ENCODE data around the gene FLOT2. TPM values are rescaled to one million over a fixed set of nuclear protein-coding genes. Genes with fewer than 3 reads are reported as not detected.

The FLOT2 gene
- total RNA-seq, 1 experiment from 2014 or later = 118 TPM

- H3K27me3 ChIP-seq (ENCODE audit: insufficient read depth, low read depth) = no peaks in the 10 kb centered on the region
- TF ChIP-seq, protein P1, sequence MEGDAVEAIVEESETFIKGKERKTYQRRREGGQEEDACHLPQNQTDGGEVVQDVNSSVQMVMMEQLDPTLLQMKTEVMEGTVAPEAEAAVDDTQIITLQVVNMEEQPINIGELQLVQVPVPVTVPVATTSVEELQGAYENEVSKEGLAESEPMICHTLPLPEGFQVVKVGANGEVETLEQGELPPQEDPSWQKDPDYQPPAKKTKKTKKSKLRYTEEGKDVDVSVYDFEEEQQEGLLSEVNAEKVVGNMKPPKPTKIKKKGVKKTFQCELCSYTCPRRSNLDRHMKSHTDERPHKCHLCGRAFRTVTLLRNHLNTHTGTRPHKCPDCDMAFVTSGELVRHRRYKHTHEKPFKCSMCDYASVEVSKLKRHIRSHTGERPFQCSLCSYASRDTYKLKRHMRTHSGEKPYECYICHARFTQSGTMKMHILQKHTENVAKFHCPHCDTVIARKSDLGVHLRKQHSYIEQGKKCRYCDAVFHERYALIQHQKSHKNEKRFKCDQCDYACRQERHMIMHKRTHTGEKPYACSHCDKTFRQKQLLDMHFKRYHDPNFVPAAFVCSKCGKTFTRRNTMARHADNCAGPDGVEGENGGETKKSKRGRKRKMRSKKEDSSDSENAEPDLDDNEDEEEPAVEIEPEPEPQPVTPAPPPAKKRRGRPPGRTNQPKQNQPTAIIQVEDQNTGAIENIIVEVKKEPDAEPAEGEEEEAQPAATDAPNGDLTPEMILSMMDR (conservative IDR thresholded peaks at IDR 0.05) = no peak
- TF ChIP-seq EZH2 (IDR thresholded peaks at IDR 0.05; ENCODE audit: low read depth) = no peak
- intact Hi-C loops (cut with micrococcal nuclease; ENCODE audit: unreplicated experiment) = no loop called here
- H3K4me1 ChIP-seq (replicated peaks; ENCODE audit: insufficient read depth) = peaks cover 5% of the 10 kb centered on the region; the same call in 1 of the 2 replicates
- H2AFZ ChIP-seq = no peak overlapping the region
- BruUV-seq (replicated peaks) = no TSS peak
- peaks cover 15% of the 10 kb centered on the region for H3K79me2 ChIP-seq (ENCODE audit: low read depth)
- CTCF ChIA-PET = interaction anchor here (0.6 to 0.8 kb wide), 4 partner anchors 26 to 129 kb away, joined by 3 to 4 read pairs (median 3); no protein-coding TSS in a partner anchor
- H3K36me3 ChIP-seq (ENCODE audit: low read depth) = no peaks in the 10 kb centered on the region
- POLR2A ChIA-PET (ENCODE audit: unreplicated experiment) = interaction anchor here (0.6 to 0.7 kb wide), 3 partner anchors 42 to 139 kb away, joined by 6 to 12 read pairs (median 9); no protein-coding TSS in a partner anchor
- H3K27ac ChIP-seq = no peak overlapping the region
- H3K9me3 ChIP-seq (ENCODE audit: insufficient read depth, low read depth) = no peaks in the 10 kb centered on the region
- peak overlapping the region; percentile 65; the same call in 1 of the 2 replicates for H3K4me3 ChIP-seq
- DNase-seq = no peak
- peak overlapping the region; percentile 89 for H3K4me2 ChIP-seq
- no peaks in the 10 kb centered on the region for H4K20me1 ChIP-seq (ENCODE audit: insufficient read depth)
- no peaks in the 10 kb centered on the region; the same call in 1 of the 2 replicates for H3F3A ChIP-seq (ENCODE audit: insufficient read depth, low read depth)
- H3K9me2 ChIP-seq (ENCODE audit: insufficient read depth) = no peaks in the 10 kb centered on the region
These were observed 41.4 kb downstream of the FLOT2 start for GRCh38 chr17:28856028-28856574.

GRCh38 chr17:28855336-28855679 lies 42.2 kb downstream of the FLOT2 start:
- no peak for DNase-seq
- no peaks in the 10 kb centered on the region for H3K9me3 ChIP-seq (ENCODE audit: insufficient read depth, low read depth)
- no peaks in the 10 kb centered on the region for H4K20me1 ChIP-seq (ENCODE audit: insufficient read depth)
- H3K4me2 ChIP-seq = peak overlapping the region; percentile 89
- no peaks in the 10 kb centered on the region for H3K27me3 ChIP-seq (ENCODE audit: insufficient read depth, low read depth)
- H3K27ac ChIP-seq = no peak overlapping the region
- peaks cover 5% of the 10 kb centered on the region; the same call in 1 of the 2 replicates for H3K4me1 ChIP-seq (replicated peaks; ENCODE audit: insufficient read depth)
- no peaks in the 10 kb centered on the region for H3K36me3 ChIP-seq (ENCODE audit: low read depth)
- intact Hi-C loops (cut with micrococcal nuclease; ENCODE audit: unreplicated experiment) = no loop called here
- H3K79me2 ChIP-seq (ENCODE audit: low read depth) = peaks cover 15% of the 10 kb centered on the region
- POLR2A ChIA-PET (ENCODE audit: unreplicated experiment) = interaction anchor here (0.6 kb wide), 2 partner anchors 108 to 129 kb away, joined by 3 to 9 read pairs; no protein-coding TSS in a partner anchor
- TF ChIP-seq, protein P1 (conservative IDR thresholded peaks at IDR 0.05) = no peak
- no peak for TF ChIP-seq EZH2 (IDR thresholded peaks at IDR 0.05; ENCODE audit: low read depth)
- no peaks in the 10 kb centered on the region; the same call in 1 of the 2 replicates for H3F3A ChIP-seq (ENCODE audit: insufficient read depth, low read depth)
- H3K9me2 ChIP-seq (ENCODE audit: insufficient read depth) = no peaks in the 10 kb centered on the region
- peak overlapping the region; percentile 97 for H2AFZ ChIP-seq
- BruUV-seq (replicated peaks) = TSS peak; percentile 73
- CTCF ChIA-PET = interaction anchor here (0.6 to 0.8 kb wide), 2 partner anchors 90 to 92 kb away, joined by 3 to 4 read pairs; no protein-coding TSS in a partner anchor
- peak overlapping the region; percentile 65 for H3K4me3 ChIP-seq

GRCh38 chr17:28854457-28855335 lies 42.8 kb downstream of the FLOT2 start, which contains the start of gene ERAL1:
TSS of gene ERAL1 (plus strand) at chr17:28855016. CDS start at chr17:28855035, 19 bp downstream.
- BruUV-seq (replicated peaks) = TSS peak; percentile 84
- peak within 1 kb of the TSS; percentile 65 for H3K4me3 ChIP-seq
- H3K9me3 ChIP-seq (ENCODE audit: insufficient read depth, low read depth) = no peaks in the 10 kb centered on the region
- no peak within 1 kb of the TSS for H3K27ac ChIP-seq
- H3K36me3 ChIP-seq (ENCODE audit: low read depth) = no peaks in the 10 kb centered on the region
- peak; percentile 76 to 77 for DNase-seq
- no peaks in the 10 kb centered on the region for H3K27me3 ChIP-seq (ENCODE audit: insufficient read depth, low read depth)
- peak within 1 kb of the TSS; percentile 89 for H3K4me2 ChIP-seq
- CTCF ChIA-PET = no interaction called here
- H4K20me1 ChIP-seq (ENCODE audit: insufficient read depth) = no peaks in the 10 kb centered on the region
- peaks cover 15% of the 10 kb centered on the region for H3K79me2 ChIP-seq (ENCODE audit: low read depth)
- no peaks in the 10 kb centered on the region; the same call in 1 of the 2 replicates for H3F3A ChIP-seq (ENCODE audit: insufficient read depth, low read depth)
- peak within 1 kb of the TSS; percentile 97 for H2AFZ ChIP-seq
- H3K9me2 ChIP-seq (ENCODE audit: insufficient read depth) = no peaks in the 10 kb centered on the region
- intact Hi-C loops (cut with micrococcal nuclease; ENCODE audit: unreplicated experiment) = no loop called here
- H3K4me1 ChIP-seq (replicated peaks; ENCODE audit: insufficient read depth) = peaks cover 5% of the 10 kb centered on the region; the same call in 1 of the 2 replicates
- TF ChIP-seq EZH2 (IDR thresholded peaks at IDR 0.05; ENCODE audit: low read depth) = no peak
- POLR2A ChIA-PET (ENCODE audit: unreplicated experiment) = interaction anchor here (0.6 kb wide), 2 partner anchors 102 to 128 kb away, joined by 3 to 7 read pairs; no protein-coding TSS in a partner anchor

Data from PC-9 (cell line).